ENCODE measurements around the gene CDH4. TPM values are rescaled to one million over a fixed set of nuclear protein-coding genes. Genes with fewer than 3 reads are reported as not detected.

The CDH4 gene
- total and polyA plus RNA-seq, 5 donors from 2014 or later: 0.07 to 0.69 (median 0.49) TPM; not detected in 1

DNA sequence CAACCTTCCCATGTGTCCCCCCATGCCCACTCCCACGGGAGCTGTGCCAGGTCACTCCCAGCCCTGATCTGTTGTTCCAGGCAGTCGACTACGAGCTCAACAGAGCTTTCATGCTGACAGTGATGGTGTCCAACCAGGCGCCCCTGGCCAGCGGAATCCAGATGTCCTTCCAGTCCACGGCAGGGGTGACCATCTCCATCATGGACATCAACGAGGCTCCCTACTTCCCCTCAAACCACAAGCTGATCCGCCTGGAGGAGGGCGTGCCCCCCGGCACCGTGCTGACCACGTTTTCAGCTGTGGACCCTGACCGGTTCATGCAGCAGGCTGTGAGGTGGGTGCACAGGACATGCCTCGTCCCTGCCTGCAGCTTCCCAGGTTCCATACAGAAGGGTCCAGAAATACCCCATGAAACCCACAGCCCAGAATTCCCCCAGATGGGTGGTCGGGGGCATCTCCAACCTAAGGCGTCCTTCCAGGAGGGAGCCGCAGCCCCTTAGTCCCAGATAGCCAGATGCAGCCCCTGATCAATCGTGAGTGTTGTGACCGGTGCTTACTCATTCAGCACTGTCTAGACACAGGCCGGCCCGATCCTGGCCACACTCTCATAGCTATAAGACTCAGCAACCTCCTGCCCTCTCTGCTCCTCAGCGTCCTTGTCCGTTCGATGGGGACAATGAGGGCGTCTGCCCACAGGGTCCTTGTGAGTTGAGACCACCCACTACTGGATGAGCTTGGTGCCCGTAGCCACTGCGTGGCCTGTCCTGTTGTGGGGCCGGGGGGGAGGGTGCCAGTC lies 671.5 kb downstream of the CDH4 start:
- Histone ChIP-seq H3K4me3 (ENCODE audit: low read depth, low read length) (no peak overlapping the region), H3K27me3 (ENCODE audit: control insufficient read depth, insufficient read depth, low read length) (no peaks in the 10 kb centered on the region), H3K27ac (ENCODE audit: insufficient read depth, low read length, poor library complexity, severe bottlenecking) (no peak overlapping the region), H3K36me3 (ENCODE audit: control insufficient read depth, insufficient read depth, low read length) (no peaks in the 10 kb centered on the region), H3K9me3 (ENCODE audit: control insufficient read depth in 2 of 2, low read length in 2 of 2) (no peaks in the 10 kb centered on the region), H3K4me1 (ENCODE audit: control insufficient read depth, insufficient read depth, low read length, poor library complexity, severe bottlenecking) (no peaks in the 10 kb centered on the region)
- Mint-ChIP-seq H3K36me3 (no peaks in the 10 kb centered on the region), H3K9me3 (peaks cover 0 to 3% (median 1%) of the 10 kb centered on the region in 7 donors), H3K27ac (no peak overlapping the region), H3K4me3 (no peak overlapping the region), H3K27me3 (no peaks in the 10 kb centered on the region), H3K4me1 (no peaks in the 10 kb centered on the region)
- ATAC-seq (ENCODE audit: low read depth in 2 of 2) (no peak), DNase-seq (no peak)

DNA sequence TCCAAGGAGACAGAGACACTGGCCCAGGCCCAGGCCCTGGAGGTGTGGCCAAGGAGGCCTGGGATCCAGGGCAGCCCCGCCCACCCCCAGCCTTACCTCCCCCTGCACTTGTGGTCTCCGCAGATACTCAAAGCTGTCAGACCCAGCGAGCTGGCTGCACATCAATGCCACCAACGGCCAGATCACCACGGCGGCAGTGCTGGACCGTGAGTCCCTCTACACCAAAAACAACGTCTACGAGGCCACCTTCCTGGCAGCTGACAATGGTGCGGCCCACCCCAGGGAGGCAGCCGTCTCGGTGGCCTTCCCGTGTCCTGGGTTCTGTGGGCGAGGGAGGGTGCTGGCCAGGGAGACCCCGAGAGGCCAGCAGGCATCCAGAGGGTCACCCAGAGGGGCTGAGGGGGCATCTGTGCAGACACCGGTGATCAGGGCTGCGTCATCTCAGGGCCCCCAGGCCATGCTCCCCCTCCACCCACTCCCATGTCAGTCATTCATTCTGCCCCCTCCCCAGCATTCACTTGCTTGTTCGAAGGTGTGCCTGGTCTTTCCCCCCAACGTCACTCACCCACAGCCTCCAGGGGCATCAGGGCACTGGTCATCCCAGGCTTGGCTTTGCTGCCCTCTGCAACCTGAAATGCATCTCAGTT lies 672.3 kb downstream of the CDH4 start:
- Mint-ChIP-seq H3K27ac (no peak overlapping the region), H3K4me1 (no peaks in the 10 kb centered on the region), H3K27me3 (no peaks in the 10 kb centered on the region), H3K4me3 (no peak overlapping the region), H3K36me3 (no peaks in the 10 kb centered on the region), H3K9me3 (peaks cover 0 to 3% (median 0%) of the 10 kb centered on the region in 7 donors)
- Histone ChIP-seq H3K4me3 (ENCODE audit: low read depth, low read length) (no peak overlapping the region), H3K36me3 (ENCODE audit: control insufficient read depth, insufficient read depth, low read length) (no peaks in the 10 kb centered on the region), H3K9me3 (ENCODE audit: control insufficient read depth in 2 of 2, low read length in 2 of 2) (no peaks in the 10 kb centered on the region), H3K27ac (ENCODE audit: insufficient read depth, low read length, poor library complexity, severe bottlenecking) (no peak overlapping the region), H3K4me1 (ENCODE audit: control insufficient read depth, insufficient read depth, low read length, poor library complexity, severe bottlenecking) (no peaks in the 10 kb centered on the region), H3K27me3 (ENCODE audit: control insufficient read depth, insufficient read depth, low read length) (no peaks in the 10 kb centered on the region)
- no peak for DNase-seq
- ATAC-seq (ENCODE audit: low read depth in 2 of 2): no peak

DNA sequence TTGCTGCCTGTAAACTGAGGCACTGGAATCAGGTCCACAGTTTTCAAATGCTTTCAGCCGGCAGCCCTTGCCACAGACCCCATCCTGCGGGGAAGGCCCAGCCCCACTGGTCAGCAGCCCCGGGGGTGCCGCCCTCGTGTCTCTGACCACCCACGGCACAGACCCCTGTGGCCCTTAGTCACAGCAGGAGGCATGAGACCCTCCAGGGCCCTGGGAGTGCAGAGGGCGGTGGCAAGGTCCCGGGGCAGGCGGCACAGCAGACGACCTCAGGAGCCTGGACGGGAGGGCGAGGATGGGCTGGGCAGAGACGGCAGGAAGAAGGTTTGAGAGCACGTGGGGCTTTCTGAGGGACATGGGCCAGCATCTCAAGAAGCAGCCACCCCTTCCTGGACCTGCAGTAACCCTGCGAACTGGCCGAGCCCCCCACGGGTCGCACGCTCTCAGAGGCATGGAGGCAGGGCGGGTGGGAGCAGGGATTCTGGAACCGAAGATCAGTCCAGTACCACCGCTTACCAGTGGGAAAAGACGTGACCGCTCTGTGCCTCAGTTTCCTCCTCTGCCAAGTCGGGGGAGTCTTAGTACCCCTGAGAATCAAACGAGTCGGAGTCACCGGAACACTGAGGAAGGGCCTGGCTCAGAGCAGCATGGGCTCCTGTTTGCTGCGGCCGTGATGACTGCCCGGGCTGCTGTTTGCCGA lies 672.9 kb downstream of the CDH4 start:
- Histone ChIP-seq H3K27ac (ENCODE audit: insufficient read depth, low read length, poor library complexity, severe bottlenecking) (no peak overlapping the region), H3K4me3 (ENCODE audit: low read depth, low read length) (no peak overlapping the region), H3K36me3 (ENCODE audit: control insufficient read depth, insufficient read depth, low read length) (no peaks in the 10 kb centered on the region), H3K9me3 (ENCODE audit: control insufficient read depth in 2 of 2, low read length in 2 of 2) (no peaks in the 10 kb centered on the region), H3K4me1 (ENCODE audit: control insufficient read depth, insufficient read depth, low read length, poor library complexity, severe bottlenecking) (no peaks in the 10 kb centered on the region), H3K27me3 (ENCODE audit: control insufficient read depth, insufficient read depth, low read length) (no peaks in the 10 kb centered on the region)
- H3K4me3 Mint-ChIP-seq: no peak overlapping the region
- H3K27me3 Mint-ChIP-seq: no peaks in the 10 kb centered on the region
- no peak for DNase-seq
- no peak overlapping the region for H3K27ac Mint-ChIP-seq
- peaks cover 0 to 3% (median 0%) of the 10 kb centered on the region in 7 donors for H3K9me3 Mint-ChIP-seq
- no peaks in the 10 kb centered on the region for H3K4me1 Mint-ChIP-seq
- no peak for ATAC-seq (ENCODE audit: low read depth in 2 of 2)
- H3K36me3 Mint-ChIP-seq: no peaks in the 10 kb centered on the region

DNA sequence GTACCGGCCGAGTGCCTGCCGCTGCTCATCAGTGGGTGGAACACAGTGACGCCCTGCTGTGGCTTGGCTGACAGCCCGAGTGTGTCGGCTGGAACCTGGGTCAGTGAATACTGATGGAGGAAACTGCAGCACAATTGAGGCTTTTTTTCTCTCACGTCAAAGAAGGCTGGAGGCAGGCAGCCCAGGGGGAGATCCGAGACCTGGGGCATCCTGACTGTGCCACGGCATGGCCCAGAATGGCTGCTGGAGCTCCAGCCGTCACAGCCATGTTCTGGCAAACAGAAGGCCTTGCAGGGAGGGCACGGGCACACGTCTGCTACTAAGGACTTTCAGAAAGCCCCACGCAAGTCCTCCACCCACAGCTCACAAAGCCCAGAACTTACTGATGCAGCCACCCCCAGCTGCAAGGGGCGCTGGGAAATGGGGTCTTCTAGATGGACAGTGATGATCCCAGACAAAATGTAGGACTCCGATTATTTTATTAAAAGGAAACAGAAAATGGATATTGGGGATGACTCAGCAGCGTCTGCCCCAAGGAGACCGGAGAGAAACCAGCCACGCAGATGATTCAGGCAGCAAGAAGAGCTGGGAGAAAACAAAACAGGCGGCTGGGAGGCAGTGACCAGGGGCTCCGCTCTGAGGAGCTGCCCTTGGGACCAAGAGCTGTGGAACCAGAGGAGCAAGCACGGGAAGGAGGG lies 673.6 kb downstream of the CDH4 start:
- Mint-ChIP-seq H3K27me3 (no peaks in the 10 kb centered on the region), H3K9me3 (peaks cover 0 to 3% (median 0%) of the 10 kb centered on the region in 7 donors), H3K27ac (no peak overlapping the region), H3K36me3 (no peaks in the 10 kb centered on the region), H3K4me3 (no peak overlapping the region), H3K4me1 (no peaks in the 10 kb centered on the region)
- Histone ChIP-seq H3K27ac (ENCODE audit: insufficient read depth, low read length, poor library complexity, severe bottlenecking) (no peak overlapping the region), H3K4me1 (ENCODE audit: control insufficient read depth, insufficient read depth, low read length, poor library complexity, severe bottlenecking) (no peaks in the 10 kb centered on the region), H3K36me3 (ENCODE audit: control insufficient read depth, insufficient read depth, low read length) (no peaks in the 10 kb centered on the region), H3K4me3 (ENCODE audit: low read depth, low read length) (no peak overlapping the region), H3K9me3 (ENCODE audit: control insufficient read depth in 2 of 2, low read length in 2 of 2) (no peaks in the 10 kb centered on the region), H3K27me3 (ENCODE audit: control insufficient read depth, insufficient read depth, low read length) (no peaks in the 10 kb centered on the region)
- ATAC-seq (ENCODE audit: low read depth in 2 of 2) (no peak), DNase-seq (no peak)

DNA sequence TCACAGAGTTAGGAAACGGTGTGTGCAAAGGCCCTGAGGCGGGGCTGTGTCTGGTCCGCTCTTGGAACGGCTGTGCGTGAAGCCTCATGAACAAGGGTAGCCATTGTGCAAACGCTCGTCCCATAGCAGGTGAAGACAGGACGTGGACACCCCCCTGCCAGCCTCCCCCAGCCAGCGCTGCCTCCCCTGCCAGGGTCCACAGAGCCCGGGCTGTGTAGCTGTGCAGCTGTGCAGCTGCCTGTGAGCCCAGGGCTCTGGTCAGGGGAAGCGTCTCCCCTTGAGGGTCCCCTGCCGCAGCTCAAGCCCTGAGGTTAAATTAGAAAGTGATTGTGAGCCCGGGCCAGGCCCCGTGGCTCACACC lies 674.2 kb downstream of the CDH4 start:
- no peak overlapping the region for H3K27ac Mint-ChIP-seq
- H3K4me3 ChIP-seq (ENCODE audit: low read depth, low read length): no peak overlapping the region
- peaks cover 0 to 3% (median 0%) of the 10 kb centered on the region in 7 donors for H3K9me3 Mint-ChIP-seq
- H3K4me3 Mint-ChIP-seq: no peak overlapping the region
- no peaks in the 10 kb centered on the region for H3K9me3 ChIP-seq (ENCODE audit: control insufficient read depth in 2 of 2, low read length in 2 of 2)
- H3K27me3 ChIP-seq (ENCODE audit: control insufficient read depth, insufficient read depth, low read length): no peaks in the 10 kb centered on the region
- H3K4me1 Mint-ChIP-seq: no peaks in the 10 kb centered on the region
- no peak for DNase-seq
- H3K36me3 ChIP-seq (ENCODE audit: control insufficient read depth, insufficient read depth, low read length): no peaks in the 10 kb centered on the region
- no peak for ATAC-seq (ENCODE audit: low read depth in 2 of 2)
- H3K36me3 Mint-ChIP-seq: no peaks in the 10 kb centered on the region
- H3K4me1 ChIP-seq (ENCODE audit: control insufficient read depth, insufficient read depth, low read length, poor library complexity, severe bottlenecking): no peaks in the 10 kb centered on the region
- H3K27ac ChIP-seq (ENCODE audit: insufficient read depth, low read length, poor library complexity, severe bottlenecking): no peak overlapping the region
- H3K27me3 Mint-ChIP-seq: no peaks in the 10 kb centered on the region

DNA sequence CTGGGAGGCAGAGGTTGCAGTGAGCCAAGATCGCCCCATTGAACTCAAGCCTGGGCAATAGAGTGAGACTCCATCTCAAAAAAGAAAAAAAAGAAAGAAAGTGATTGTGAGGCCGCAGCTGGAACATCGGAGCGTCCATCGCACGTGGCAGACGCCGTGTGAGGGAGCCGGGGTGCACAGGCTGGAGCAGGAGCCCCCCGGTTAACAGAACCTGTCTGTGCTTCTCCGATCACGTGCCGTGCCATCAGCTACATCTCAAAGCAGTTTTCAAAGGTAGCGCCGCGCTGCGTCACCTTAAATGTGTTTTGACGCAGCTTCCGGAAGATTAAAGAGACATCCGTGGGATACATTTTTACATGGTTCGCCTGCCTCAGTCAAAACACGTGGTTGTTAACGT lies 674.7 kb downstream of the CDH4 start:
- H3K4me3 Mint-ChIP-seq: no peak overlapping the region
- Histone ChIP-seq H3K9me3 (ENCODE audit: control insufficient read depth in 2 of 2, low read length in 2 of 2) (no peaks in the 10 kb centered on the region), H3K4me3 (ENCODE audit: low read depth, low read length) (no peak overlapping the region), H3K27ac (ENCODE audit: insufficient read depth, low read length, poor library complexity, severe bottlenecking) (no peak overlapping the region), H3K36me3 (ENCODE audit: control insufficient read depth, insufficient read depth, low read length) (no peaks in the 10 kb centered on the region), H3K4me1 (ENCODE audit: control insufficient read depth, insufficient read depth, low read length, poor library complexity, severe bottlenecking) (no peaks in the 10 kb centered on the region), H3K27me3 (ENCODE audit: control insufficient read depth, insufficient read depth, low read length) (no peaks in the 10 kb centered on the region)
- H3K9me3 Mint-ChIP-seq: peaks cover 0 to 2% (median 0%) of the 10 kb centered on the region in 7 donors
- ATAC-seq (ENCODE audit: low read depth in 2 of 2): no peak
- no peaks in the 10 kb centered on the region for H3K27me3 Mint-ChIP-seq
- no peak overlapping the region for H3K27ac Mint-ChIP-seq
- no peaks in the 10 kb centered on the region for H3K36me3 Mint-ChIP-seq
- DNase-seq: no peak
- H3K4me1 Mint-ChIP-seq: no peaks in the 10 kb centered on the region

DNA sequence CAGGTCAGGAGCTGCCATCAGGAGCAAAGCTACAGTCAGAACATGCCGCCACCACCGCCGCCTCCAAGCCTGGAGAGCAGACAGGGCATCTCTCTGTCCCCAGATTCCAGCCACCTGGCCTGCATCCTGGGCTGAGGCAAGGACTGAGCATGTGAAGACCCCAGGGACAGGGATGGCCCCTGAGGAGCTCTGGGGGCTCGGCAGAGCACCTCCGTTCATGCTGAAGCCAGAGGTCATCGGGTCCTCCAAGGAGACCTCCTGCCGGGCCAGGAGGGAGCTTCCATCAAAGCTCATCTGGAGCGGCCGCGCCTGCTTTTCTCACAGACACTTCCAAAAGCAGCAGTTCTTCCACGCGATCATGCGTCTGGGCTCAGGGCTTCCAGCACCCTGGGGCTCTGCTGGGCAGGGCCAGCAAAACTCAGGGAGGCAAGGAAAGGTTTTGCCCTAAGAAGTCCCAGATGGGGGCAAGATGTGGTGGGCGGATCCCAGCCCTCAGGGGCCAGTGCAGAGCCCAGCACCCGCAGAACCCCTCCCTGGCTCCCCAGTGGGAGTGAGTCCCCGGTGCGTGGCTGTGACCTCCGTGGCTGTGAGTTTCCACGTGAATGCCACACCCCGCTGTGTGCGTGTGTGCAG lies 675.2 kb downstream of the CDH4 start:
- ATAC-seq (ENCODE audit: low read depth in 2 of 2) (no peak), DNase-seq (no peak)
- H3K27me3 ChIP-seq (ENCODE audit: control insufficient read depth, insufficient read depth, low read length): no peaks in the 10 kb centered on the region
- Mint-ChIP-seq H3K27me3 (no peaks in the 10 kb centered on the region), H3K4me1 (no peaks in the 10 kb centered on the region), H3K36me3 (no peaks in the 10 kb centered on the region), H3K4me3 (no peak overlapping the region), H3K27ac (no peak overlapping the region), H3K9me3 (no peaks in the 10 kb centered on the region)
- H3K4me1 ChIP-seq (ENCODE audit: control insufficient read depth, insufficient read depth, low read length, poor library complexity, severe bottlenecking): no peaks in the 10 kb centered on the region
- no peaks in the 10 kb centered on the region for H3K36me3 ChIP-seq (ENCODE audit: control insufficient read depth, insufficient read depth, low read length)
- no peaks in the 10 kb centered on the region for H3K9me3 ChIP-seq (ENCODE audit: control insufficient read depth in 2 of 2, low read length in 2 of 2)
- H3K4me3 ChIP-seq (ENCODE audit: low read depth, low read length): no peak overlapping the region
- H3K27ac ChIP-seq (ENCODE audit: insufficient read depth, low read length, poor library complexity, severe bottlenecking): no peak overlapping the region

Measured in CD4-positive, CD25-positive, alpha-beta regulatory T cell (primary cell).